Rectal smooth muscle tissue (tissue), 1 donor: ENCODE measurements around the gene CREB3.

Experiments used
- H3K27ac ChIP-seq: one replicate; pipeline ENCODE4 v1.7.0; 2013; ENCODE audit warnings: low read depth, low read length, inconsistent platforms
- H3K27me3 ChIP-seq: one replicate; pipeline ENCODE4 v1.7.0; 2013; ENCODE audit warnings: low read length; ENCODE audit not compliant: control insufficient read depth, insufficient read depth
- H3K36me3 ChIP-seq: one replicate; pipeline ENCODE4 v1.7.0; 2013; ENCODE audit warnings: low read length; ENCODE audit not compliant: control insufficient read depth, insufficient read depth
- H3K4me1 ChIP-seq: one replicate; pipeline ENCODE4 v1.7.0; 2013; ENCODE audit warnings: low read length; ENCODE audit not compliant: control insufficient read depth, insufficient read depth
- H3K4me3 ChIP-seq: one replicate; pipeline ENCODE4 v1.7.0; 2013; ENCODE audit warnings: low read length
- H3K9ac ChIP-seq: one replicate; pipeline ENCODE4 v1.7.0; 2013; ENCODE audit warnings: low read length

CREB3 gene

DNA sequence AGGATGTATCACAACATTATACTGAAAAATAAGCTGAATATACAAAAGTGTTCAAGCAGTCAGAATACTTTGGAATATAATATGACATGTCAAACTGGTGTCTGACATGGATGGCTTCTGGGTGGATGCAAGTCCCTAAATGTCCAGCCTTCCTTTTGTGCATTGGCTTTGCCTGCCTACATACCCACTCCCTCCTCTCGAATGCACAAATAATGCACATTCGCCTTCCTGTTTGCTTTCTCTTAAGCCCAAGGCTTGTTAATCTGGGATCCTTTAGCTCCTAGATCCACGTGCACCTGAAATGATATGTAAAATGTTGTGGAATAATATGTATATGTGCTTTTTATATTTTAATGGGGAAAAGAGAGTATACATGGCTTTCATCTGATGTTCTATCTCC is 46.0 kb downstream of the CREB3 start:
- no peaks in the 10 kb centered on the region for H3K36me3 ChIP-seq
- no peak overlapping the region for H3K9ac ChIP-seq
- no peak overlapping the region for H3K27ac ChIP-seq
- H3K4me3 ChIP-seq: no peak overlapping the region
- no peaks in the 10 kb centered on the region for H3K27me3 ChIP-seq
- no peaks in the 10 kb centered on the region for H3K4me1 ChIP-seq

DNA sequence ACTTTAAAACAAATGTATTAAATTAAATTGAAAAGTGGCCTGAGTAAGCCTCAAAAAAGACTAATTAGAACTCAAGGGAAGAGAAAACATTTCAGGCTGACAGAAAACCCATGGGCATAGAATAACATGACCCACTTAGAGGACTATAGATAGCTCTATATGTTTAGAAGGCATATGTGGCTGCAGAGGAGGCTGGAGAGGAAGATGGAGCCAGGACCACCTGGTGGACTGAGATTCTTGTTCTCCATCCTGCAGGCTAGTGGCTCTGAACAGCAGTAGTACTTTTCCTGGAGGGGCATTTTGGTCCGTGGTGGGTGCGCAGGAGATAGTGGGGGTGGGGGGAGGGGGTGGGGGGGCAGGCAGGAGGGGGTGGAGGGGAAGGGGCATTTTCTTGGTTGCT is 48.6 kb downstream of the CREB3 start:
- H3K9ac ChIP-seq: no peak overlapping the region
- no peaks in the 10 kb centered on the region for H3K4me1 ChIP-seq
- H3K27me3 ChIP-seq: no peaks in the 10 kb centered on the region
- no peaks in the 10 kb centered on the region for H3K36me3 ChIP-seq
- no peak overlapping the region for H3K4me3 ChIP-seq
- no peak overlapping the region for H3K27ac ChIP-seq

- Histone ChIP-seq H3K36me3 (no peaks in the 10 kb centered on the region), H3K4me3 (no peak overlapping the region), H3K9ac (no peak overlapping the region), H3K27ac (no peak overlapping the region), H3K4me1 (no peaks in the 10 kb centered on the region), H3K27me3 (no peaks in the 10 kb centered on the region)
Observed at GRCh38 chr9:35783418-35783817, 51.0 kb downstream of the CREB3 start.
